Adrenal gland (tissue), 12 donors: ENCODE results near the gene TMEM130. TPM values are rescaled to one million over a fixed set of nuclear protein-coding genes. Genes with fewer than 3 reads are reported as not detected.

Source experiments
- DNase-seq, 7 donors: peaks; one replicate each; pipeline ENCODE4 v3.0.0-alpha.2; 2019 to 2020
- H3K27ac ChIP-seq, 5 donors: fragments of 200-600 bp; sonication (generic) in 4 of 5; 1 replicate in 3 of 5; 2 replicates in 2 of 5; pipeline versions ENCODE4 v1.5.1 to v1.8.0; 2016 to 2020; ENCODE audit warnings: mild to moderate bottlenecking in 1 of 5
- H3K27me3 ChIP-seq: fragments of 200-600 bp; 2 replicates; pipeline ENCODE4 v1.8.0; 2021
- H3K36me3 ChIP-seq, 2 donors: fragments of 200-600 bp; replicated peaks in 1 of 2; 1 replicate in 1 of 2; 2 replicates in 1 of 2; pipeline versions ENCODE4 v1.5.1 to v1.8.0; 2018 to 2022
- H3K4me1 ChIP-seq, 2 donors: fragments of 200-600 bp; replicated peaks in 1 of 2; 1 replicate in 1 of 2; 2 replicates in 1 of 2; pipeline versions ENCODE4 v1.5.1 to v1.8.0; 2018 to 2021
- H3K4me3 ChIP-seq, 4 donors: fragments of 200-600 bp; sonication (generic) in 3 of 4; one replicate each; pipeline ENCODE4 v1.5.1; 2016 to 2018
- H3K9me3 ChIP-seq, 3 donors: fragments of 200-600 bp; sonication (generic) in 1 of 3; replicated peaks in 1 of 3; 1 replicate in 2 of 3; 2 replicates in 1 of 3; pipeline versions ENCODE4 v1.5.1 to v1.8.0; 2016 to 2021
- POLR2A ChIP-seq, 2 donors: fragments of 450-650 bp; IDR thresholded peaks; one replicate each; pipeline ENCODE4 v1.6.1; 2017; ENCODE audit warnings: antibody characterized with exemption in 2 of 2, mild to moderate bottlenecking in 2 of 2, moderate library complexity in 1 of 2
- WGBS, 4 donors: extraction: QIAGEN DNeasy Blood & Tissue Kit in 2 of 4; methylation state at CpG; one replicate each; pipeline versions ENCODE4 v1.1.5 to v1.1.7; 2013 to 2017; 5-methylcytosine and 5-hydroxymethylcytosine counted together
- intact Hi-C, 2 donors: fragments of 100-400 bp; cut with DNase I; formaldehyde crosslinking; loops; one replicate each; pipeline versions ENCODE4 v1.14.1 to v1.15.0; 2022 to 2023
- polyA plus RNA-seq, 3 donors: library from polyadenylated mRNA; stranded (reverse); fragments of 200-250 nt in 2 of 3; fragments of 350-450 nt in 1 of 3; fragmentation: Illumina TruSeq in 1 of 3; extraction: RNeasy Lipid Tissue Mini Kit (QIAGEN cat#74804) in 1 of 3; gene quantifications; one replicate each; pipeline ENCODE4 v1.2.3, GENCODE V29; 2013 to 2014
- total RNA-seq, 9 donors: library from RNA; depleted of rRNA in 4 of 9; stranded (reverse); fragments of >200 nt in 4 of 9; fragments of 120-200 nt in 1 of 9; fragmentation: NEBNext Ultra II Directional in 1 of 9; extraction: Animal tissue kit (Norgen Biotek cat#: 25700) in 1 of 9; gene quantifications; one replicate each; pipeline versions ENCODE4 v1.1.0 to v1.2.4, GENCODE V29; 2013 to 2023
- TF ChIP-seq, protein P1 (sequence below), 6 experiments: fragments of 450-650 bp in 4 of 6; fragments of 200-600 bp in 2 of 6; sonication (generic) in 1 of 6; IDR thresholded peaks; 1 replicate in 5 of 6; 2 replicates in 1 of 6; pipeline versions ENCODE4 v1.5.1 to v1.8.0; 2016 to 2021; ENCODE audit warnings: antibody characterized with exemption in 6 of 6, mild to moderate bottlenecking in 2 of 6, moderate library complexity in 1 of 6
- donor health status: healthy with polysubstance abuse.
- donor health status: Bipolar disorder and iron deficiency.
- donor health status: DM: yes; HTN: yes; CAD: no.
- donor health status: DM: no; HTN: no; CAD: no.
- donor health status: DM: no; HTN: no; CAD: no.
- donor health status: DM: yes; HTN: yes; CAD: no.

The TMEM130 gene
- total and polyA plus RNA-seq, 12 donors = 0.65 to 38.5 (median 12.2) TPM; not detected in 2

DNA sequence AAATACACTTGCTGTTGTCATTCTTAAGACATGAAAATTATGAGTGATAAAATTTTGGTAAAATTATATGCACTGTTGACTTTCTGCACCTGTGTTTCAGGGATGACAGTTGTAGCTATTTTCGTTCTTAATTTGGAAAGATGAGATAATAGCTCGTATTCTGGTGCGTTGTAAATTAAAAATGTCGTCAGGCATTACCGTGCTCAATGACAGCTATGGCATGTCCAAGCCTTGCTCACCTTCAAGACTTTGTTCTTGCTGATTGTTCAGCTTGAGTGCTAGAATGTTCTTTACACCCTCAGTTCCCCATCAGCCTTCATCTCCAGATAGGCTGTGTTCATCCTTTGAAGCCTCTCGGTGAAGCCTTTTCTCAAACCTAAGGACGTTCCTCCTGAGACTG is 30.0 kb upstream of the TMEM130 start:
- Histone ChIP-seq H3K36me3 (peaks cover 0 to 93% of the 10 kb centered on the region in 2 donors), H3K27ac (no peak overlapping the region), H3K27me3 (no peaks in the 10 kb centered on the region), H3K9me3 (no peaks in the 10 kb centered on the region), H3K4me3 (no peak overlapping the region), H3K4me1 (no peaks in the 10 kb centered on the region)
- intact Hi-C loops = no loop called here
- no peak for DNase-seq
- no peak for TF ChIP-seq POLR2A (IDR thresholded peaks at IDR 0.05)
- TF ChIP-seq, protein P1, sequence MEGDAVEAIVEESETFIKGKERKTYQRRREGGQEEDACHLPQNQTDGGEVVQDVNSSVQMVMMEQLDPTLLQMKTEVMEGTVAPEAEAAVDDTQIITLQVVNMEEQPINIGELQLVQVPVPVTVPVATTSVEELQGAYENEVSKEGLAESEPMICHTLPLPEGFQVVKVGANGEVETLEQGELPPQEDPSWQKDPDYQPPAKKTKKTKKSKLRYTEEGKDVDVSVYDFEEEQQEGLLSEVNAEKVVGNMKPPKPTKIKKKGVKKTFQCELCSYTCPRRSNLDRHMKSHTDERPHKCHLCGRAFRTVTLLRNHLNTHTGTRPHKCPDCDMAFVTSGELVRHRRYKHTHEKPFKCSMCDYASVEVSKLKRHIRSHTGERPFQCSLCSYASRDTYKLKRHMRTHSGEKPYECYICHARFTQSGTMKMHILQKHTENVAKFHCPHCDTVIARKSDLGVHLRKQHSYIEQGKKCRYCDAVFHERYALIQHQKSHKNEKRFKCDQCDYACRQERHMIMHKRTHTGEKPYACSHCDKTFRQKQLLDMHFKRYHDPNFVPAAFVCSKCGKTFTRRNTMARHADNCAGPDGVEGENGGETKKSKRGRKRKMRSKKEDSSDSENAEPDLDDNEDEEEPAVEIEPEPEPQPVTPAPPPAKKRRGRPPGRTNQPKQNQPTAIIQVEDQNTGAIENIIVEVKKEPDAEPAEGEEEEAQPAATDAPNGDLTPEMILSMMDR (IDR thresholded peaks at IDR 0.05) = no peak
- 89 to 92% (median 90%) methylated on average over 7 of the region's 7 CpGs for WGBS, 4 donors

DNA sequence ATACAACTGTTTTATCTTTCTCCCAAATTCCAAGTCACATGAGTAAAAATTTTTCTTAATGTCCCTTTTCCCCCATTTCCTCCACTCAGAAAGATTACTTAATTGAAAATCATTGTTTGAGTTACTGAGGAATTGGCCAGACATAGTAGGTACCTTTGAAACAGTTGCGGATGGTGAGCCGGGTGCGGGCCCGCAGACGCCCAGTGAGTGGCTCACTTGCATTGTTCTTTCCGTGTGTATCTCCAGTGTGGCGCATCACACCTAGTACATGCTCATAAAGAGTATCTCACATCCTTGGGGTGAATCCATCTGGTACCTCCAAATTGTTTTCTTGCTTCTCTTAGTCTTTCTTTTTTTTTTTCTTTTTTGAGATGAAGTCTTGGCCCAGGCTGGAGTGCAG is 22.8 kb upstream of the TMEM130 start:
- Histone ChIP-seq H3K4me1 (no peaks in the 10 kb centered on the region), H3K9me3 (no peaks in the 10 kb centered on the region), H3K27me3 (no peaks in the 10 kb centered on the region), H3K36me3 (peaks cover 0 to 95% of the 10 kb centered on the region in 2 donors), H3K4me3 (no peak overlapping the region), H3K27ac (no peak overlapping the region)
- peak in 1 of 7 donors; percentile 23 for DNase-seq
- no peak for TF ChIP-seq POLR2A (IDR thresholded peaks at IDR 0.05)
- TF ChIP-seq, protein P1 (IDR thresholded peaks at IDR 0.05) = no peak
- intact Hi-C loops = no loop called here
- 96 to 99% (median 98%) methylated on average over 7 of the region's 7 CpGs for WGBS, 4 donors

DNA sequence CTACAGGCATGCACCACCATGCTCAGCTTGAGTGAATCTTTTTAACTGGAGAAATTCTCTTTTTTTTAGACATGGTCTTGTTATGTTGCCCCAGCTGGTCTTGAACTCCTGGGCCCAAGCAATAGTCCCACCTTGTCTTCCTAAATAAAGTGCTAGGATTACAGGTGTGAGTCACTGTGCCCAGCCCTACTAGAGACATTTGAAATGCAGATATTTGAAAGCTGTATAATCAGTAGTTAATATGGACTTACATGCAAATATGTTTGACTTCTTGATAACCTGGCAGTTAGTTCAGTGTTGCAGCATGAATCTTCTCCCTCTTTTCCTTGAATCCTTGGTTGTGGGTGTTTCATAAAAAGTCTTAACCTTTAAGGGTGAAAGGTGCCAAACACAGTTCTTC is 17.2 kb upstream of the TMEM130 start:
- H3K36me3 ChIP-seq = peaks cover 0 to 79% of the 10 kb centered on the region in 2 donors
- no peaks in the 10 kb centered on the region for H3K9me3 ChIP-seq
- H3K4me1 ChIP-seq = peaks cover 0 to 7% of the 10 kb centered on the region in 2 donors
- no peak for TF ChIP-seq POLR2A (IDR thresholded peaks at IDR 0.05)
- TF ChIP-seq, protein P1 (IDR thresholded peaks at IDR 0.05) = no peak
- no peak overlapping the region for H3K4me3 ChIP-seq
- intact Hi-C loops = no loop called here
- no peak for DNase-seq
- no peaks in the 10 kb centered on the region for H3K27me3 ChIP-seq
- H3K27ac ChIP-seq = no peak overlapping the region

DNA sequence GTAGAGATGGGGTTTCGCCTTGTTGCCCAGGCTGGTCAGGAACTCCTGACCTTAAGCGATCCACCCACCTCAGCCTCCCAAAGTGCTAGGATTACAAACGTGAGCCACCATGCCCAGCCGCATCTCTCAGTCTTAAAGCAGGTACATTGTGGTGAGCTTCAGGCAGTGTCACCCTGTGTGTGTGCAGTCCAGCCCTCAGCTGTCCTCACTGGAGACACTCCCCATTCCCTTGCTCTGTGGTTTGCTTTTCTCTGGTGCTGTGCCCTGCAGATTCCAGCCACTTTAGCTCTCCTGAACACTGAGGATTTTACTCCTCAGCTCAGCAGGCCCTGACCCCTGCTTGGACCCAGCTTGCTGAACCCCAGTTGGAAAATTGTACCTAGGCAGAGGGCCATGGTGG is 14.6 kb upstream of the TMEM130 start:
- Histone ChIP-seq H3K27me3 (no peaks in the 10 kb centered on the region), H3K4me1 (peaks cover 8 to 15% of the 10 kb centered on the region in 2 donors), H3K27ac (no peak overlapping the region), H3K9me3 (no peaks in the 10 kb centered on the region), H3K4me3 (no peak overlapping the region), H3K36me3 (peaks cover 0 to 63% of the 10 kb centered on the region in 2 donors)
- intact Hi-C loops = no loop called here
- no peak for DNase-seq
- TF ChIP-seq, protein P1 (IDR thresholded peaks at IDR 0.05) = no peak
- TF ChIP-seq POLR2A (IDR thresholded peaks at IDR 0.05) = no peak
- WGBS, 4 donors = 76 to 95% (median 84%) methylated on average over 4 of the region's 4 CpGs
